Omental fat pad (tissue), 4 donors: ENCODE results near the gene CNTN4. TPM values are rescaled to one million over a fixed set of nuclear protein-coding genes. Genes with fewer than 3 reads are reported as not detected.

ENCODE experiments used
- ATAC-seq: fragments of 150-250 bp; one replicate; pipeline ENCODE4 v1.9.1; 2016; ENCODE audit warnings: mild to moderate bottlenecking, moderate library complexity; ENCODE audit not compliant: low FRiP score
- DNase-seq: peaks from one replicate; pipeline ENCODE4 v3.0.0-alpha.2; 2019; ENCODE audit warnings: low spot score
- CTCF ChIP-seq, 3 donors: fragments of 450-650 bp; IDR thresholded peaks; one replicate each; pipeline ENCODE4 v1.5.1; 2016 to 2017; ENCODE audit warnings: antibody characterized with exemption in 3 of 3, mild to moderate bottlenecking in 3 of 3, moderate library complexity in 2 of 3
- total RNA-seq, 4 donors: library from RNA; depleted of rRNA; stranded (reverse); fragments of >200 nt; gene quantifications; one replicate each; pipeline ENCODE4 v1.1.0, GENCODE V29; 2016

CNTN4 gene
- total RNA-seq, 4 donors from 2014 or later, result 2.6 to 9.5 (median 7.2) TPM

- ATAC-seq (no peak), DNase-seq (no peak)
- no peak for TF ChIP-seq CTCF (IDR thresholded peaks at IDR 0.05)
These were observed 748.6 kb downstream of the CNTN4 start for GRCh38 chr3:2847062-2847841.

GRCh38 chr3:2849092-2849491 lies 750.4 kb downstream of the CNTN4 start:
- TF ChIP-seq CTCF (IDR thresholded peaks at IDR 0.05), result no peak
- ATAC-seq (no peak), DNase-seq (no peak)

GRCh38 chr3:2850701-2851100 lies 752.0 kb downstream of the CNTN4 start:
- ATAC-seq (no peak), DNase-seq (no peak)
- TF ChIP-seq CTCF (IDR thresholded peaks at IDR 0.05), result no peak

- DNase-seq (no peak), ATAC-seq (no peak)
- TF ChIP-seq CTCF (IDR thresholded peaks at IDR 0.05), result no peak
These were observed 752.7 kb downstream of the CNTN4 start for GRCh38 chr3:2851361-2851760.

- DNase-seq (no peak), ATAC-seq (peak; percentile 76)
- no peak for TF ChIP-seq CTCF (IDR thresholded peaks at IDR 0.05)
These were observed 753.2 kb downstream of the CNTN4 start for GRCh38 chr3:2851835-2852234.

GRCh38 chr3:2853651-2854050 lies 755.0 kb downstream of the CNTN4 start:
- no peak for DNase-seq
- TF ChIP-seq CTCF (IDR thresholded peaks at IDR 0.05), result no peak
- no peak for ATAC-seq
